Globus pallidus (tissue), 1 donor: ENCODE results near the gene IP6K1.
"Not testable (repeated sequence)": the region's sequence is repeated elsewhere in the genome, so short reads cannot be mapped to it uniquely, and the experiment has no call there.

ENCODE experiments used
- DNase-seq: peaks from one replicate; pipeline ENCODE4 v3.0.0-alpha.2; 2015; ENCODE audit warnings: low spot score

IP6K1 gene

DNA sequence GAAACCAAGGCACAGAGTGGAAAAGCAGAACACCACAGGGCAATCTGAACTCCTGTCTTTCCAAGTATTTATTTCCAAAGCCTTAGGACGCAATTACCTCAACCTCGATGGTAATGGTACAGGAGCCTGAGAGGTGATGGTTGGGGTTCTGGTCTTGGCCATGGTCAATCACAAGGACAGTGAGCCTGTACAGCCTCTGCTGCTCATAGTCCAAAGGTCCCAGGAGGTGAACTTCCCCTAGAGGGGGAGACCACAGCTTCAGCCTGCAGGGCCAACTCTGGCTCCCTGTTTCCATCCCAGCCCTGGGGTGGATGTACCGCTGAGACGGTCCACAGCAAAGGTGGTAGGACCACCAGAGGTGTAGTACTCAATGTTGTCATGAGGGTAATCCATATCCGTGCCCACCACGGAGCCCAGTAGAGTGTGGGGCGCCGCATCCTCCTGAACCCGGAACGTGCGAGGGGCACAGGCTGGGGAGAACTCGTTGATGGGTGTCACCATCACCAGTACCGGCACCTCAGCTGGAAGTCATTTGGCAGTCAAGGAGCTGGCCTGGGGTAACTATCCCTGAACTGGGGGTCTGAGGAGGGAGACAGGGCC, 7.2 kb upstream of the IP6K1 start:
- no peak for DNase-seq

- no peak for DNase-seq
Measured at GRCh38 chr3:49792371-49793150, 6.2 kb upstream of the IP6K1 start.

- DNase-seq = no peak
Measured at GRCh38 chr3:49791571-49791970, 5.2 kb upstream of the IP6K1 start.

DNA sequence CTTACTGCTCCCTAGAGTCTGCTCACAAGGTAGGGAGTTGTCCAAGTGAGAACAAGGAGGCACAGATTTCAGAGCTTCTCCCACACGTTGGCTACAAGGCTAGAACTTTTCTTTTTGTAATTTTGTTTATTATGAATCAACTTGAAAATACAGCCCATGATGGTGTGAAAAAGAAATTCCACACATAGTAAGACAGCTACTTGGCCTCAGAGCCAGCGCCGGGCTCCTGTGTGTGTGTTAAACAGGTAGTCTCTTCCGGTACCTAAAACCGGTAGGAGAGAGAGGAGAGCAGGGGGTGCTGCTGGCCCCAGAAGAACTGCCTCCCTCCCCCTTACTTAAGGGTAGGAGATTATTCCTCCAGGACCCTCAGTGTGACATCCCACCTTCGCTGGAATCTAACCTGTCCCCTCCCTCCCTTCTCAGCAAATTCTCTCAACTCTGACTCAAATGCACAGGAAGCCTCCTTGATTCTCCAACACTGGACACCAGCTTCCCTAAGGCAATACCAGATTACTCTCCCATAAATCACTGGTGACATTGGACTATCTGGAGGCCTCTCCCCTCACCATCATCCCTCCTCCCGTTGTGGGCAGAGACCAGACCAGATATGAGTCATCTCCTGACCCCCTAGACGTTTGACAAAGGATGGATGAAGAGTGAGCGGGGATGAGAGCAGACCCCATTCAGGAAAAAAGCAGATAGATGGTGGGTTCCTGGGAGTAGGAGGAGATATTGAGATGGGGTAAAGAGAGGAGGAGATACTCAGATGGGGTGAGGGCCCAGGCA, 4.5 kb upstream of the IP6K1 start:
- no peak for DNase-seq

GRCh38 chr3:49788056-49788455, 1.7 kb upstream of the IP6K1 start:
- no peak for DNase-seq

DNA sequence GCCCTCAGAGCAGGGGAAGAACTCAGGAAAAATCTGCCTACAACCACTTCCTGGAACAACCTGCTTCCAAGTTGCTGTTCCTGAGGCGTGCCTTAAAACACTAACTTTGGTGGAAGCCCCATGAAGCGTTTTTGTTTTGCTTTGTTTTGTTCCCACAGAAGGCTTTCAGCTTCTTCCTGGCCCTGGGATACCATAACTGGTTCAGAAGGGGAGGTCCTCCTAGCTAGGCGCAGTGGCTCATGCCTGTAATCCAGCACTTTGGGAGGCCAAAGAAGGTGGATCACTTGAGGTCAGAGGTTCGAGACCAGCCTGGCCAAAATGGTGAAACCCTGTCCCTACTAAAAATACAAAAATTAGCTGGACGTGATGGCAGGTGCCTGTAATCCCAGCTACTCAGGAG, 1.2 kb upstream of the IP6K1 start:
- DNase-seq = no peak

DNA sequence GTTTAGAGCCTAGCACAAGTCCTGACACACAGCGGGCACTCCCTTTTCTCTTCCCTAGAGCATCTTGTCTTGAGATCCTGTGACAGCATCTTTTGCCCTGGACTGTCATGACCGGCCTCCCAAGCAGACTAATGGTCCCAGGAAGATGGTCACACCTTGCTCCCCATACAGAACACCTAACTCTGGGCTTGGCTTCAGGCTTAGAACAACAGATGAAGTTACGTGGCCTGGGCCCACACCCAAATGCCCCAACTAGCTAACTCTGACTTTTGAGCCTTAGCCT, 781 bp upstream of the IP6K1 start:
- DNase-seq = no peak

- DNase-seq = no peak
Measured at GRCh38 chr3:49785565-49786356, 581 bp downstream of the IP6K1 start.

GRCh38 chr3:49782277-49782676, 4.1 kb downstream of the IP6K1 start:
- DNase-seq = not testable (repeated sequence)

GRCh38 chr3:49781415-49782199, 4.7 kb downstream of the IP6K1 start:
- no peak for DNase-seq

DNA sequence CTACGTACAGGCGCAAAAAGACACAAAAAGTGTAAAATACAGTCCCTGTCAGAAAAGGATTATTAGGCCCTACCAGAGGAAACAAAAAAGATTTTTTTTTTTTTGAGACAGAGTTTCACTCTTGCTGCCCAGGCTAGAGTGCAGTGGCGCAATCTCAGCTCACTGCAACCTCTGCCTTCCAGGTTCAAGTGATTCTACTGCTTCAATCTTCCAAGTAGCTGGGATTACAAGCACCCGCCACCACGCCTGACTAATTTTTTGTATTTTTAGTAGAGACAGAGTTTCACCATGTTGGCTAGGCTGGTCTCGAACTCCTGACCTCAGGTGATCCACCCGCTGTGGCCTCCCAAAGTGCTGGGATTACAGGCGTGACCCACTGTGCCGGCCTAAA, 5.4 kb downstream of the IP6K1 start:
- DNase-seq = not testable (repeated sequence)

GRCh38 chr3:49780080-49780974, 6.0 kb downstream of the IP6K1 start:
- no peak for DNase-seq

GRCh38 chr3:49779358-49780079, 6.8 kb downstream of the IP6K1 start:
- no peak for DNase-seq

GRCh38 chr3:49776101-49776500, 10.2 kb downstream of the IP6K1 start:
- DNase-seq = not testable (repeated sequence)

- DNase-seq = peak; percentile 81
Measured at GRCh38 chr3:49775538-49775937, 10.8 kb downstream of the IP6K1 start.

- DNase-seq = no peak
Measured at GRCh38 chr3:49772703-49773102, 13.6 kb downstream of the IP6K1 start.

DNA sequence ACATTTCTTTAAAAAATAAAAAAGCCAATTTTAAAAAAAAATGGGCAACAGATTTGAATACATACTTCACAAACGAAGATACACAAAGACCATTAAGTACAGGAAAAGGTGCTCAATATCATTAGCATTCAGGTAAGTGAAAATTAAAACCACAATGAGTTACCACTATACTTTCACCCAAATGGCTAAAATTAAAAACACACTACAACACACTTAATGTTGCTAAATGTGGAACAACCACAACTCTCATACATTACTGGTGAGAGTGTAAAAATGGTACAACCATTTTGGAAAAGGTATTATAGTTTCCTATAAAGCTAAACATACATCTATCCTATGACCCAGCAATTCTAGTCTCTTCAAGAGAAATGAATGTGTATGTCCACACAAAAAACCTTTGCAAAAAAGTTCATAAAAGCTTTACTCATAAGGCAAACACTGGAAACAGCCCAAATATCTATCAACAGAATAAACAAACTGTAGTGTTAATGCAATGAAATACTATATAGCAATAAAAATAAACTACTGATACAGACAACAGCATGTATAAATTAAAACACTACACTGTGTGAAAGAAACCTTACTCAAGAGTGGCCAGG, 14.9 kb downstream of the IP6K1 start:
- DNase-seq = no peak

DNA sequence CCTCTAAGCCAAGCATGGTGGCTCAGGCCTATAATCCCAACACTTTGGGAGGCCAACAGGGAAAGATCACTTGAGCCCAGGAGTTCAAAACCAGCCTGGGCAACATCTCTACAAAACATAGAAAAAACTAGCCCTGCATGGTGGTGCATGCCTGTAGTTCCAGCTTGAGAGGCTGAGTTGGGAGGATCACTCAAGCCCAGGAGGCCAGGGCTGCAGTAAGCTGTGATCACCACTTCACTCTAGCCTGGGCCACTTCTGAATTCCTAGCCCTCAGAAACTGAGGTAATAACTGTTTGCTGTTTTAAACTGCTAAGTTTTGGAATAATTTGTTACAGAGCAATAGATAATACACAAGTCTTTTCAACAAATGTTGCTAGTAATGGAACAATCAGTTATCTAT, 16.4 kb downstream of the IP6K1 start:
- no peak for DNase-seq

DNA sequence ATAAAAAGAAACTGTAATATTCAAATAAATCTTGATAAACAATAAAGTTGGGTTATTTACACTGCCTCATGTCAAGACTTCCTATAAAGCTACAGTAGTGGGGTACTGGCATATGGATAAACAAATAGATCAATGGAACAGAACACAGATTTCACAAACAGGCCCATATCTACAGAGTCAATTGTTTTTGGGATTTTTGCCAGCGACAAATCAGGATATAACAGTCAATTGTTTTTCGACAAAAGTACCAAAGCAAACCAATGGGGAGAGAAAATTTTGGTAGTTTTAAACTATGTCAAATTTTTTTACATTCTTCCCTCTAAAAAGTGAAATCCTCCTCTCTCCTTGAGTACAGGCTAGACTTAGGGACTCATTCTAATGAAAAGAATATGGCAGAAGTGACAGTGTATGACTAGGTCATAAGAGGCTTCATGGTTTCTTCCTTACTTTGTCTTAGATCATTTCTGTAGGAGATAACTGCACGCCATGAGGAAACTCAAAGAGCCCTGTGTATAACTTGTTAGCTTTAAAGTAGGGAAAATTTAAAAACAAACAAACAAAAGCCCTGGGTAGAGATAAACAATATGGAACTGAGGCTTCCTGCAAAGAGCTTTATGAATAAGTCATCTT, 16.9 kb downstream of the IP6K1 start:
- DNase-seq = no peak
